Breast epithelium (tissue), 4 donors: ENCODE results near the gene BST1. TPM values are rescaled to one million over a fixed set of nuclear protein-coding genes. Genes with fewer than 3 reads are reported as not detected.

ENCODE experiments used
- DNase-seq, 2 donors: peaks; one replicate each; pipeline ENCODE4 v3.0.0-alpha.2; 2019; ENCODE audit warnings: low spot score in 2 of 2
- H3K27ac ChIP-seq, 2 donors: fragments of 200-600 bp; sonication (generic) in 1 of 2; one replicate each; pipeline ENCODE4 v1.5.1; 2016 to 2019; ENCODE audit warnings: mild to moderate bottlenecking in 1 of 2
- H3K27me3 ChIP-seq, 2 donors: fragments of 200-600 bp; sonication (generic) in 1 of 2; one replicate each; pipeline versions ENCODE4 v1.5.1 to v1.6.0; 2017 to 2019; ENCODE audit warnings: control low read depth in 1 of 2, mild to moderate bottlenecking in 1 of 2
- H3K36me3 ChIP-seq: fragments of 200-600 bp; one replicate; pipeline ENCODE4 v1.5.1; 2019
- H3K4me1 ChIP-seq, 2 donors: fragments of 200-600 bp; sonication (generic); one replicate each; pipeline ENCODE4 v1.5.1; 2016 to 2019; ENCODE audit warnings: control low read depth in 1 of 2
- H3K4me3 ChIP-seq, 3 donors: fragments of 200-600 bp; sonication (generic); 1 replicate in 2 of 3; 2 replicates in 1 of 3; pipeline ENCODE4 v1.5.1; 2016 to 2019; ENCODE audit warnings: mild to moderate bottlenecking in 3 of 3, moderate library complexity in 2 of 3
- H3K9me3 ChIP-seq, 2 donors: fragments of 200-600 bp; sonication (generic) in 1 of 2; one replicate each; pipeline ENCODE4 v1.5.1; 2016 to 2019; ENCODE audit warnings: control low read depth in 1 of 2
- CTCF ChIP-seq, 3 donors: fragments of 450-650 bp; IDR thresholded peaks; one replicate each; pipeline ENCODE4 v1.5.1; 2016 to 2017; ENCODE audit warnings: antibody characterized with exemption in 3 of 3, mild to moderate bottlenecking in 3 of 3, moderate library complexity in 3 of 3
- POLR2A ChIP-seq: fragments of 450-650 bp; IDR thresholded peaks from one replicate; pipeline ENCODE4 v1.6.1; 2016; ENCODE audit warnings: antibody characterized with exemption, mild to moderate bottlenecking, moderate library complexity
- POLR2AphosphoS5 ChIP-seq, 3 donors: sonication (generic); formaldehyde crosslinking; IDR thresholded peaks; one replicate each; pipeline ENCODE4 v1.6.1; 2017; ENCODE audit warnings: antibody characterized with exemption in 3 of 3
- intact Hi-C: fragments of 100-400 bp; cut with DNase I; formaldehyde crosslinking; loops from one replicate; pipeline ENCODE4 v1.15.1; 2023; ENCODE audit warnings: low total_unique reads
- total RNA-seq, 3 donors: library from RNA; depleted of rRNA; stranded (reverse); fragments of >200 nt; gene quantifications; one replicate each; pipeline ENCODE4 v1.1.0, GENCODE V29; 2016

The BST1 gene
- total RNA-seq, 3 donors from 2014 or later, result 6.4 to 16.6 (median 7.5) TPM

- no peaks in the 10 kb centered on the region for H3K9me3 ChIP-seq
- TF ChIP-seq POLR2AphosphoS5 (IDR thresholded peaks at IDR 0.05) (no peak), CTCF (IDR thresholded peaks at IDR 0.05) (no peak), POLR2A (no peak)
These were observed 42.9 kb upstream of the BST1 start for GRCh38 chr4:15659768-15660570.

GRCh38 chr4:15665753-15666365 is 37.0 kb upstream of the BST1 start:
- no peak for TF ChIP-seq POLR2A
- TF ChIP-seq POLR2AphosphoS5 (IDR thresholded peaks at IDR 0.05), result no peak
- TF ChIP-seq CTCF (IDR thresholded peaks at IDR 0.05), result no peak

More at GRCh38 chr4:15659768-15660570, 42.9 kb upstream of the BST1 start:
- H3K27me3 ChIP-seq, result no peaks in the 10 kb centered on the region
- no peaks in the 10 kb centered on the region for H3K4me1 ChIP-seq
- no peak overlapping the region for H3K27ac ChIP-seq
- intact Hi-C loops, result no loop called here
- no peak overlapping the region for H3K4me3 ChIP-seq
- DNase-seq, result no peak
- no peaks in the 10 kb centered on the region for H3K36me3 ChIP-seq

GRCh38 chr4:15667006-15667405 is 35.9 kb upstream of the BST1 start:
- Histone ChIP-seq H3K4me1 (no peaks in the 10 kb centered on the region), H3K27ac (no peak overlapping the region), H3K9me3 (no peaks in the 10 kb centered on the region), H3K4me3 (no peak overlapping the region), H3K27me3 (no peaks in the 10 kb centered on the region), H3K36me3 (no peaks in the 10 kb centered on the region)
- TF ChIP-seq POLR2A (no peak), CTCF (IDR thresholded peaks at IDR 0.05) (no peak), POLR2AphosphoS5 (IDR thresholded peaks at IDR 0.05) (no peak)
- DNase-seq, result no peak
- intact Hi-C loops, result no loop called here

More at GRCh38 chr4:15665753-15666365, 37.0 kb upstream of the BST1 start:
- Histone ChIP-seq H3K4me1 (no peaks in the 10 kb centered on the region), H3K4me3 (no peak overlapping the region), H3K9me3 (no peaks in the 10 kb centered on the region), H3K36me3 (no peaks in the 10 kb centered on the region), H3K27ac (no peak overlapping the region), H3K27me3 (no peaks in the 10 kb centered on the region)
- no peak for DNase-seq
- intact Hi-C loops, result no loop called here

GRCh38 chr4:15668566-15669435 is 34.1 kb upstream of the BST1 start:
- TF ChIP-seq CTCF (IDR thresholded peaks at IDR 0.05) (no peak), POLR2AphosphoS5 (IDR thresholded peaks at IDR 0.05) (no peak), POLR2A (no peak)
- Histone ChIP-seq H3K27me3 (no peaks in the 10 kb centered on the region), H3K9me3 (no peaks in the 10 kb centered on the region), H3K4me1 (no peaks in the 10 kb centered on the region), H3K36me3 (no peaks in the 10 kb centered on the region), H3K27ac (no peak overlapping the region), H3K4me3 (no peak overlapping the region)
- intact Hi-C loops, result no loop called here
- DNase-seq, result no peak
